Natural killer cell (primary cell): ENCODE measurements around the gene LBHD2. TPM values are rescaled to one million over a fixed set of nuclear protein-coding genes. Genes with fewer than 3 reads are reported as not detected.

Experiments used
- ATAC-seq, 3 donors: fragments of 150-1000 bp in 2 of 3; fragments of 200-7000 bp in 1 of 3; cut with Tn5 transposase; 1 replicate in 1 of 3; 2 replicates in 2 of 3; pipeline ENCODE4 v1.10.0; 2021; ENCODE audit warnings: mild to moderate bottlenecking in 2 of 3, moderate library complexity in 2 of 3
- DNase-seq, 2 donors: peaks; one replicate each; pipeline versions ENCODE4 v3.0.0 to v3.0.0-alpha.2; 2013 to 2021; ENCODE audit warnings: mixed read lengths in 1 of 2
- H3K27ac ChIP-seq: one replicate; pipeline ENCODE4 v1.5.1; 2013; ENCODE audit warnings: mild to moderate bottlenecking, low read length
- H3K27me3 ChIP-seq: one replicate; pipeline ENCODE4 v1.6.1; 2013; ENCODE audit warnings: low read length; ENCODE audit not compliant: control insufficient read depth, insufficient read depth
- H3K36me3 ChIP-seq: one replicate; pipeline ENCODE4 v1.6.1; 2013; ENCODE audit warnings: low read length; ENCODE audit not compliant: control insufficient read depth, insufficient read depth
- H3K4me1 ChIP-seq: one replicate; pipeline ENCODE4 v1.6.1; 2013; ENCODE audit warnings: low read length; ENCODE audit not compliant: control insufficient read depth, insufficient read depth
- H3K4me3 ChIP-seq: one replicate; pipeline ENCODE4 v1.5.1; 2013; ENCODE audit warnings: low read length
- H3K9me3 ChIP-seq: one replicate; pipeline ENCODE4 v1.6.1; 2013; ENCODE audit warnings: low read length; ENCODE audit not compliant: control insufficient read depth, insufficient read depth
- H3K27ac Mint-ChIP-seq, 2 donors: one replicate each; pipeline ENCODE4 v1.8.0; 2022; ENCODE audit warnings: mild to moderate bottlenecking in 2 of 2, mixed read lengths in 2 of 2, moderate library complexity in 1 of 2
- H3K27me3 Mint-ChIP-seq, 2 donors: one replicate each; pipeline ENCODE4 v1.8.0; 2022; ENCODE audit warnings: low read depth in 2 of 2, mixed read lengths in 2 of 2
- H3K36me3 Mint-ChIP-seq: one replicate; pipeline ENCODE4 v1.8.0; 2022; ENCODE audit warnings: mixed read lengths
- H3K4me1 Mint-ChIP-seq, 2 donors: one replicate each; pipeline ENCODE4 v1.8.0; 2022; ENCODE audit warnings: mixed read lengths in 2 of 2
- H3K4me3 Mint-ChIP-seq: one replicate; pipeline ENCODE4 v1.8.0; 2022; ENCODE audit warnings: mild to moderate bottlenecking, moderate library complexity, mixed read lengths
- H3K9me3 Mint-ChIP-seq, 2 donors: one replicate each; pipeline ENCODE4 v1.8.0; 2022; ENCODE audit warnings: mixed read lengths in 2 of 2
- CTCF ChIP-seq: fragments of 200-600 bp; IDR thresholded peaks from one replicate; pipeline ENCODE4 v1.8.0; 2022; ENCODE audit warnings: antibody characterized with exemption
- WGBS: methylation state at CpG from one replicate; pipeline ENCODE4 v1.1.7; 2013; ENCODE audit warnings: missing lambda C conversion rate; ENCODE audit not compliant: insufficient coverage; 5-methylcytosine and 5-hydroxymethylcytosine counted together
- intact Hi-C: fragments of 100-400 bp; cut with micrococcal nuclease; formaldehyde crosslinking; loops from one replicate; pipeline ENCODE4 v1.14.2; 2022
- total RNA-seq, 4 donors: library from RNA; stranded (reverse); fragments of 120-200 nt in 1 of 4; gene quantifications; one replicate each; pipeline versions ENCODE4 v1.2.3 to v1.2.4, GENCODE V29; 2013 to 2022

The LBHD2 gene
- total RNA-seq, 3 donors from 2014 or later (not counting 1 experiment from before 2014, with no cell fraction given): not detected

GRCh38 chr14:103096387-103096786, 12.4 kb downstream of the LBHD2 start:
- WGBS: 91% methylated on average over 4 of the region's 4 CpGs
- DNase-seq: no peak
- intact Hi-C loops: loop anchor here (10.0 kb wide), 1 partner anchor 402 kb away; no protein-coding TSS in a partner anchor
- Mint-ChIP-seq H3K4me1 (no peaks in the 10 kb centered on the region), H3K36me3 (no peaks in the 10 kb centered on the region), H3K27ac (no peak overlapping the region), H3K4me3 (no peak overlapping the region), H3K27me3 (peaks cover 0 to 7% of the 10 kb centered on the region in 2 donors), H3K9me3 (no peaks in the 10 kb centered on the region)
- H3K9me3 ChIP-seq: no peaks in the 10 kb centered on the region
- no peak overlapping the region for H3K27ac ChIP-seq
- H3K36me3 ChIP-seq: no peaks in the 10 kb centered on the region
- H3K4me3 ChIP-seq: no peak overlapping the region
- ATAC-seq: no peak
- TF ChIP-seq CTCF: no peak
- H3K4me1 ChIP-seq: peaks cover 11% of the 10 kb centered on the region
- no peaks in the 10 kb centered on the region for H3K27me3 ChIP-seq

GRCh38 chr14:103097244-103097993, 13.4 kb downstream of the LBHD2 start:
- no peak for TF ChIP-seq CTCF
- no peaks in the 10 kb centered on the region for H3K4me1 Mint-ChIP-seq
- DNase-seq (no peak), ATAC-seq (no peak)
- H3K4me3 Mint-ChIP-seq: no peak overlapping the region
- H3K4me1 ChIP-seq: peaks cover 2% of the 10 kb centered on the region
- H3K27me3 Mint-ChIP-seq: peaks cover 0 to 10% of the 10 kb centered on the region in 2 donors
- H3K9me3 Mint-ChIP-seq: no peaks in the 10 kb centered on the region
- no peak overlapping the region for H3K27ac ChIP-seq
- no peaks in the 10 kb centered on the region for H3K36me3 Mint-ChIP-seq
- H3K9me3 ChIP-seq: no peaks in the 10 kb centered on the region
- H3K27me3 ChIP-seq: no peaks in the 10 kb centered on the region
- intact Hi-C loops: loop anchor here (10.0 kb wide), 1 partner anchor 403 kb away; no protein-coding TSS in a partner anchor
- H3K27ac Mint-ChIP-seq: no peak overlapping the region
- no peaks in the 10 kb centered on the region for H3K36me3 ChIP-seq
- H3K4me3 ChIP-seq: no peak overlapping the region
- WGBS: 86% methylated on average over 26 of the region's 26 CpGs

- no peaks in the 10 kb centered on the region for H3K36me3 Mint-ChIP-seq
- H3K27ac Mint-ChIP-seq: no peak overlapping the region
- H3K27me3 Mint-ChIP-seq: peaks cover 0 to 16% of the 10 kb centered on the region in 2 donors
- no peak overlapping the region for H3K4me3 Mint-ChIP-seq
- Histone ChIP-seq H3K4me3 (no peak overlapping the region), H3K9me3 (no peaks in the 10 kb centered on the region), H3K36me3 (no peaks in the 10 kb centered on the region), H3K4me1 (peaks cover 3% of the 10 kb centered on the region), H3K27me3 (peaks cover 3% of the 10 kb centered on the region), H3K27ac (no peak overlapping the region)
- DNase-seq: no peak
- no peak for TF ChIP-seq CTCF
- H3K9me3 Mint-ChIP-seq: no peaks in the 10 kb centered on the region
- H3K4me1 Mint-ChIP-seq: no peaks in the 10 kb centered on the region
- ATAC-seq: no peak
- 82% methylated on average over 31 of the region's 31 CpGs for WGBS
- intact Hi-C loops: loop anchor here (10.0 kb wide), 1 partner anchor 403 kb away; no protein-coding TSS in a partner anchor
These were observed 14.3 kb downstream of the LBHD2 start for GRCh38 chr14:103097994-103098957.
